OCI-LY7 (cell line): Measurements from ENCODE around the gene BRD2. TPM values are rescaled to one million over a fixed set of nuclear protein-coding genes. Genes with fewer than 3 reads are reported as not detected.

Experiments used
- BruUV-seq: library from RNA; stranded (reverse); fragments of 400-500 nt; replicated peaks from 2 replicates; lab custom pipeline; 2021; lab: Mats Ljungman, UMichigan
- CTCF ChIA-PET: fragments of 300-600 bp; sonication (Branson Sonifier 250); formaldehyde crosslinking; loops from one replicate; lab custom pipeline; 2022; ENCODE audit warnings: antibody characterized with exemption; ENCODE audit not compliant: unreplicated experiment; lab: Charles Lee
- POLR2A ChIA-PET: fragments of 300-600 bp; sonication (Branson Sonifier 250); formaldehyde crosslinking; loops from one replicate; lab custom pipeline; 2022; ENCODE audit warnings: antibody characterized with exemption; lab: Charles Lee
- DNase-seq: peaks from one replicate; pipeline ENCODE4 v3.0.0-alpha.2; 2015; ENCODE audit warnings: low spot score
- H2AFZ ChIP-seq: fragments of 200-600 bp; sonication (generic), shearing (Covaris generic); 2 replicates; pipeline ENCODE4 v1.6.1; 2014; ENCODE audit warnings: mild to moderate bottlenecking, antibody characterized with exemption, low read length, moderate library complexity
- H3K27ac ChIP-seq: fragments of 200-600 bp; sonication (generic); 2 replicates; pipeline ENCODE4 v1.5.1; 2014; ENCODE audit warnings: mixed run types, low read depth, mild to moderate bottlenecking, moderate library complexity, low read length, inconsistent platforms; ENCODE audit not compliant: poor library complexity, severe bottlenecking
- H3K36me3 ChIP-seq: fragments of 200-600 bp; sonication (generic); 2 replicates; pipeline ENCODE4 v1.6.1; 2014; ENCODE audit warnings: mild to moderate bottlenecking, antibody characterized with exemption, low read length, moderate library complexity, mixed read lengths; ENCODE audit not compliant: insufficient read depth
- H3K4me1 ChIP-seq: fragments of 200-600 bp; sonication (generic); 2 replicates; pipeline ENCODE4 v1.5.1; 2014; ENCODE audit warnings: mild to moderate bottlenecking, low read length; ENCODE audit not compliant: insufficient read depth, poor library complexity, severe bottlenecking
- H3K4me2 ChIP-seq: fragments of 200-600 bp; sonication (generic); 2 replicates; pipeline ENCODE4 v1.6.1; 2014; ENCODE audit warnings: mild to moderate bottlenecking, low read length
- H3K4me3 ChIP-seq: fragments of 200-600 bp; sonication (generic); 2 replicates; pipeline ENCODE4 v1.5.1; 2014; ENCODE audit warnings: mild to moderate bottlenecking, low read depth, low read length; ENCODE audit not compliant: poor library complexity, severe bottlenecking
- H3K79me2 ChIP-seq: fragments of 200-600 bp; sonication (generic); 2 replicates; pipeline ENCODE4 v1.6.1; 2016; ENCODE audit warnings: low read depth, mild to moderate bottlenecking, low read length, moderate library complexity, mixed read lengths; ENCODE audit not compliant: insufficient read depth
- H3K9me2 ChIP-seq: fragments of 200-600 bp; sonication (generic); 2 replicates; pipeline ENCODE4 v1.6.1; 2016; ENCODE audit warnings: mild to moderate bottlenecking, low read length, mixed read lengths; ENCODE audit not compliant: insufficient read depth
- H3K9me3 ChIP-seq: fragments of 200-600 bp; sonication (generic); 2 replicates; pipeline ENCODE4 v1.6.1; 2014; ENCODE audit warnings: mild to moderate bottlenecking, mixed run types, low read length, mixed read lengths
- H4K20me1 ChIP-seq: fragments of 200-600 bp; sonication (generic); 2 replicates; pipeline ENCODE4 v1.6.1; 2014; ENCODE audit warnings: mild to moderate bottlenecking, antibody characterized with exemption, low read length, moderate library complexity, mixed read lengths; ENCODE audit not compliant: insufficient read depth
- EZH2phosphoT487 ChIP-seq: fragments of 200-600 bp; sonication (generic); IDR thresholded peaks from 2 replicates; pipeline ENCODE4 v1.6.1; 2018; ENCODE audit warnings: low read depth, borderline replicate concordance, mild to moderate bottlenecking, mixed run types, antibody characterized with exemption, low read length, moderate library complexity, mixed read lengths
- intact Hi-C: fragments of 100-400 bp; cut with micrococcal nuclease; formaldehyde crosslinking; loops from one replicate; pipeline ENCODE4 v1.10.0; 2022; ENCODE audit not compliant: unreplicated experiment
- total RNA-seq, 2 experiments: library from RNA; depleted of rRNA in 1 of 2; stranded (reverse); fragments of >200 nt in 1 of 2; shearing (Covaris generic) in 1 of 2; gene quantifications; 2 replicates each; pipeline ENCODE4 v1.2.3, GENCODE V29; 2014 to 2022
- TF ChIP-seq, protein P1 (sequence below): fragments of 200-600 bp; sonication (generic); conservative IDR thresholded peaks from 2 replicates; pipeline ENCODE4 v1.5.1; 2014; ENCODE audit warnings: mild to moderate bottlenecking, antibody characterized with exemption, low read length, moderate library complexity, mixed read lengths

The BRD2 gene
- total RNA-seq, 2 experiments from 2014 or later: 236 to 326 TPM

DNA sequence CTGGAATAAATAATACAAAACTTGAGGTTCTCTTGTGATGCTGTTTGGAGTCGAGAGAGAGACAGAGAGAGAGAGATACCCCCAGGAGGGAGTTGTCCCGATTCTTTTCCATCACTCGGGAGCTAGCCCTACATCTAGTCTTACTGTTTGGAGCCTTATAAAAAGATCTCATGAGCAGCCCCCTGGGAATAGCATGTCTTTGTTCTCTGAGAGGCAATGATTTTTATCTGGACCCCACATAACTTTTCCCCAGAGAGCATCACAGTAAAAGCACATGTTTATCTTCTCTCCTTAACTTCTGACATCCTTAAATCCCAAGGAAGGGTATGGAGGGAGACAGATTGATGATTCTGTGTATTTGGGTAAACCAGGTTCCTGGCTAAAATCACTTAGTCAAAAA, 61.9 kb downstream of the BRD2 start:
- H3K4me3 ChIP-seq: peak overlapping the region; percentile 52
- DNase-seq: peak; percentile 51
- no peak for TF ChIP-seq EZH2phosphoT487
- TF ChIP-seq, protein P1, sequence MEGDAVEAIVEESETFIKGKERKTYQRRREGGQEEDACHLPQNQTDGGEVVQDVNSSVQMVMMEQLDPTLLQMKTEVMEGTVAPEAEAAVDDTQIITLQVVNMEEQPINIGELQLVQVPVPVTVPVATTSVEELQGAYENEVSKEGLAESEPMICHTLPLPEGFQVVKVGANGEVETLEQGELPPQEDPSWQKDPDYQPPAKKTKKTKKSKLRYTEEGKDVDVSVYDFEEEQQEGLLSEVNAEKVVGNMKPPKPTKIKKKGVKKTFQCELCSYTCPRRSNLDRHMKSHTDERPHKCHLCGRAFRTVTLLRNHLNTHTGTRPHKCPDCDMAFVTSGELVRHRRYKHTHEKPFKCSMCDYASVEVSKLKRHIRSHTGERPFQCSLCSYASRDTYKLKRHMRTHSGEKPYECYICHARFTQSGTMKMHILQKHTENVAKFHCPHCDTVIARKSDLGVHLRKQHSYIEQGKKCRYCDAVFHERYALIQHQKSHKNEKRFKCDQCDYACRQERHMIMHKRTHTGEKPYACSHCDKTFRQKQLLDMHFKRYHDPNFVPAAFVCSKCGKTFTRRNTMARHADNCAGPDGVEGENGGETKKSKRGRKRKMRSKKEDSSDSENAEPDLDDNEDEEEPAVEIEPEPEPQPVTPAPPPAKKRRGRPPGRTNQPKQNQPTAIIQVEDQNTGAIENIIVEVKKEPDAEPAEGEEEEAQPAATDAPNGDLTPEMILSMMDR: 0 out of 2 replicates have a peak, but pooled peaks have one; percentile 9
- H2AFZ ChIP-seq: peak overlapping the region; percentile 88
- H3K4me2 ChIP-seq: peak overlapping the region; percentile 69
- peak overlapping the region; percentile 84 for H3K27ac ChIP-seq
- peaks cover 49% of the 10 kb centered on the region for H3K4me1 ChIP-seq
- H3K79me2 ChIP-seq: no peaks in the 10 kb centered on the region
- intact Hi-C loops: no loop called here
- H3K36me3 ChIP-seq: no peaks in the 10 kb centered on the region; the same call in 1 of the 2 replicates
- H3K9me3 ChIP-seq: peaks cover 21% of the 10 kb centered on the region
- no TSS peak for BruUV-seq
- ChIA-PET CTCF (interaction anchor here (1.1 kb wide), 1 partner anchor 43 kb away, joined by 4 read pairs; the partner anchor contains the start of gene HLA-DPA1), POLR2A (interaction anchor here (0.8 to 9.1 kb wide), 4 partner anchors 12 to 1790 kb away, joined by 3 to 75 read pairs (median 10); partner anchors contain the start of genes HLA-DPA1 and HLA-DPB1)
- no peaks in the 10 kb centered on the region for H4K20me1 ChIP-seq
- H3K9me2 ChIP-seq: no peaks in the 10 kb centered on the region

Other genes starting within 250 kb of the BRD2 start
- 0.13 TPM in 1 of 2 replicates, not detected in the other for gene HLA-DQA2, start 227.2 kb upstream of the BRD2 start, total RNA-seq (2014; rRNA removed; shearing (Covaris generic))
- gene HLA-DQA2, start 227.2 kb upstream of the BRD2 start, total RNA-seq (2022): 3.3 and 3.6 TPM in 2 replicates
- not detected in 2 replicates for gene HLA-DQB2, start 205.1 kb upstream of the BRD2 start, total RNA-seq (2014; rRNA removed; shearing (Covaris generic))
- gene HLA-DQB2, start 205.1 kb upstream of the BRD2 start, total RNA-seq (2022): 5.1 and 7.2 TPM in 2 replicates
- gene HLA-DOB, start 151.6 kb upstream of the BRD2 start, total RNA-seq (2014; rRNA removed; shearing (Covaris generic)): 46.5 and 48.1 TPM in 2 replicates
- gene HLA-DOB, start 151.6 kb upstream of the BRD2 start, total RNA-seq (2022): 57.1 and 69.3 TPM in 2 replicates
- gene TAP2, start 129.9 kb upstream of the BRD2 start, total RNA-seq (2014; rRNA removed; shearing (Covaris generic)): 90.9 and 96.4 TPM in 2 replicates
- gene TAP2, start 129.9 kb upstream of the BRD2 start, total RNA-seq (2022): 108 and 132 TPM in 2 replicates
- 142 and 164 TPM in 2 replicates for gene PSMB8, start 124.5 kb upstream of the BRD2 start, total RNA-seq (2014; rRNA removed; shearing (Covaris generic))
- gene PSMB8, start 124.5 kb upstream of the BRD2 start, total RNA-seq (2022): 194 and 216 TPM in 2 replicates
- gene TAP1, start 114.9 kb upstream of the BRD2 start, total RNA-seq (2014; rRNA removed; shearing (Covaris generic)): 62.1 and 85.9 TPM in 2 replicates
- 66.3 and 75.0 TPM in 2 replicates for gene TAP1, start 114.9 kb upstream of the BRD2 start, total RNA-seq (2022)
- gene PSMB9, start 114.4 kb upstream of the BRD2 start, total RNA-seq (2014; rRNA removed; shearing (Covaris generic)): 149 and 158 TPM in 2 replicates
- 193 and 207 TPM in 2 replicates for gene PSMB9, start 114.4 kb upstream of the BRD2 start, total RNA-seq (2022)
- 85.1 and 98.0 TPM in 2 replicates for gene HLA-DMB, start 27.6 kb upstream of the BRD2 start, total RNA-seq (2014; rRNA removed; shearing (Covaris generic))
- gene HLA-DMB, start 27.6 kb upstream of the BRD2 start, total RNA-seq (2022): 77.0 and 78.5 TPM in 2 replicates
- 175 and 207 TPM in 2 replicates for gene HLA-DMA, start 15.5 kb upstream of the BRD2 start, total RNA-seq (2014; rRNA removed; shearing (Covaris generic))
- gene HLA-DMA, start 15.5 kb upstream of the BRD2 start, total RNA-seq (2022): 140 TPM in 2 replicates
- gene HLA-DOA, start 41.0 kb downstream of the BRD2 start, total RNA-seq (2014; rRNA removed; shearing (Covaris generic)): 60.3 and 78.3 TPM in 2 replicates
- gene HLA-DOA, start 41.0 kb downstream of the BRD2 start, total RNA-seq (2022): 55.0 and 65.4 TPM in 2 replicates
- gene HLA-DPA1, start 105.1 kb downstream of the BRD2 start, total RNA-seq (2014; rRNA removed; shearing (Covaris generic)): 306 and 388 TPM in 2 replicates
- 253 and 256 TPM in 2 replicates for gene HLA-DPA1, start 105.1 kb downstream of the BRD2 start, total RNA-seq (2022)
- gene HLA-DPB1, start 107.4 kb downstream of the BRD2 start, total RNA-seq (2014; rRNA removed; shearing (Covaris generic)): 117 and 139 TPM in 2 replicates
- gene HLA-DPB1, start 107.4 kb downstream of the BRD2 start, total RNA-seq (2022): 74.5 and 78.5 TPM in 2 replicates
- gene COL11A2, start 223.9 kb downstream of the BRD2 start, total RNA-seq (2014; rRNA removed; shearing (Covaris generic)): 3.5 and 5.2 TPM in 2 replicates
- 4.5 and 4.6 TPM in 2 replicates for gene COL11A2, start 223.9 kb downstream of the BRD2 start, total RNA-seq (2022)
- 30.6 and 32.5 TPM in 2 replicates for gene RXRB, start 232.1 kb downstream of the BRD2 start, total RNA-seq (2014; rRNA removed; shearing (Covaris generic))
- gene RXRB, start 232.1 kb downstream of the BRD2 start, total RNA-seq (2022): 47.3 and 48.5 TPM in 2 replicates
- gene SLC39A7, start 232.3 kb downstream of the BRD2 start, total RNA-seq (2014; rRNA removed; shearing (Covaris generic)): 22.9 and 29.2 TPM in 2 replicates
- 48.3 and 53.2 TPM in 2 replicates for gene SLC39A7, start 232.3 kb downstream of the BRD2 start, total RNA-seq (2022)
- gene HSD17B8, start 236.1 kb downstream of the BRD2 start, total RNA-seq (2014; rRNA removed; shearing (Covaris generic)): 11.6 and 21.4 TPM in 2 replicates
- gene HSD17B8, start 236.1 kb downstream of the BRD2 start, total RNA-seq (2022): 18.8 and 23.5 TPM in 2 replicates
- gene RING1, start 239.9 kb downstream of the BRD2 start, total RNA-seq (2014; rRNA removed; shearing (Covaris generic)): 25.0 and 31.8 TPM in 2 replicates
- 40.0 and 42.7 TPM in 2 replicates for gene RING1, start 239.9 kb downstream of the BRD2 start, total RNA-seq (2022)